ENCODE measurements around the gene MLLT6.
"Not testable (repeated sequence)": the region's sequence is repeated elsewhere in the genome, so short reads cannot be mapped to it uniquely, and the experiment has no call there.

MLLT6 gene

GRCh38 chr17:38707678-38708351, 2.7 kb downstream of the MLLT6 start:
- DNase-seq (ENCODE audit: low spot score), result no peak

GRCh38 chr17:38709104-38709820, 4.2 kb downstream of the MLLT6 start:
- DNase-seq (ENCODE audit: low spot score), result no peak

- no peak for DNase-seq (ENCODE audit: low spot score)
These were observed 5.0 kb downstream of the MLLT6 start for GRCh38 chr17:38709864-38710603.

- no peak for DNase-seq (ENCODE audit: low spot score)
These were observed 5.5 kb downstream of the MLLT6 start for GRCh38 chr17:38710604-38710962.

GRCh38 chr17:38710985-38711384, 5.9 kb downstream of the MLLT6 start:
- no peak for DNase-seq (ENCODE audit: low spot score)

- no peak for DNase-seq (ENCODE audit: low spot score)
These were observed 6.9 kb downstream of the MLLT6 start for GRCh38 chr17:38711792-38712571.

- no peak for DNase-seq (ENCODE audit: low spot score)
These were observed 7.5 kb downstream of the MLLT6 start for GRCh38 chr17:38712593-38712992.

GRCh38 chr17:38713456-38714075, 8.5 kb downstream of the MLLT6 start:
- no peak for DNase-seq (ENCODE audit: low spot score)

- no peak for DNase-seq (ENCODE audit: low spot score)
These were observed 10.3 kb downstream of the MLLT6 start for GRCh38 chr17:38715216-38715943.

GRCh38 chr17:38716368-38717005, 11.4 kb downstream of the MLLT6 start:
- no peak for DNase-seq (ENCODE audit: low spot score)

- no peak for DNase-seq (ENCODE audit: low spot score)
These were observed 12.2 kb downstream of the MLLT6 start for GRCh38 chr17:38717139-38717745.

- no peak for DNase-seq (ENCODE audit: low spot score)
These were observed 14.3 kb downstream of the MLLT6 start for GRCh38 chr17:38719289-38719942.

GRCh38 chr17:38719943-38720641, 15.0 kb downstream of the MLLT6 start:
- DNase-seq (ENCODE audit: low spot score), result no peak

GRCh38 chr17:38720941-38721340, 15.9 kb downstream of the MLLT6 start:
- DNase-seq (ENCODE audit: low spot score), result no peak

- no peak for DNase-seq (ENCODE audit: low spot score)
These were observed 16.7 kb downstream of the MLLT6 start for GRCh38 chr17:38721802-38722201.

- no peak for DNase-seq (ENCODE audit: low spot score)
These were observed 19.4 kb downstream of the MLLT6 start for GRCh38 chr17:38724337-38724988.

- DNase-seq (ENCODE audit: low spot score), result no peak
These were observed 20.0 kb downstream of the MLLT6 start for GRCh38 chr17:38725066-38725465.

GRCh38 chr17:38726145-38726544, 21.1 kb downstream of the MLLT6 start:
- not testable (repeated sequence) for DNase-seq (ENCODE audit: low spot score)

GRCh38 chr17:38727736-38728135, 22.7 kb downstream of the MLLT6 start:
- DNase-seq (ENCODE audit: low spot score), result no peak
